Activated T-helper 1 cell treated with anti-CD3 and anti-CD28 coated beads, Interleukin-12 subunit alpha, Interleukin-12 subunit beta, Interleukin-2, Interleukin-4 antibody, amounts not matched to agents 30 ng/mL and 10 ng/mL and 1 ng/mL, durations not matched to agents 14 hours and 24 hours and 36 hours (primary cell): ENCODE measurements around the gene HMGCL. TPM values are rescaled to one million over a fixed set of nuclear protein-coding genes. Genes with fewer than 3 reads are reported as not detected.
"Not testable (repeated sequence)": the region's sequence is repeated elsewhere in the genome, so short reads cannot be mapped to it uniquely, and the experiment has no call there.

Source experiments
- DNase-seq: peaks from one replicate; pipeline ENCODE4 v3.0.0; 2021; ENCODE audit warnings: low spot score
- H3K27ac Mint-ChIP-seq: one replicate; pipeline ENCODE4 v1.8.0; 2021; ENCODE audit warnings: mild to moderate bottlenecking, mixed read lengths
- H3K27me3 Mint-ChIP-seq: one replicate; pipeline ENCODE4 v1.8.0; 2022; ENCODE audit warnings: mild to moderate bottlenecking, moderate library complexity, mixed read lengths; ENCODE audit not compliant: insufficient read depth
- H3K36me3 Mint-ChIP-seq: one replicate; pipeline ENCODE4 v1.8.0; 2021; ENCODE audit warnings: low read depth, mixed read lengths
- H3K4me1 Mint-ChIP-seq: one replicate; pipeline ENCODE4 v1.8.0; 2021; ENCODE audit warnings: low read depth, mixed read lengths
- H3K4me3 Mint-ChIP-seq: one replicate; pipeline ENCODE4 v1.8.0; 2021; ENCODE audit warnings: mild to moderate bottlenecking, moderate library complexity, mixed read lengths
- H3K9me3 Mint-ChIP-seq: one replicate; pipeline ENCODE4 v1.8.0; 2021; ENCODE audit warnings: mixed read lengths
- intact Hi-C: fragments of 100-400 bp; cut with micrococcal nuclease; formaldehyde crosslinking; loops from one replicate; pipeline ENCODE4 v1.15.1; 2024
- total RNA-seq: library from RNA; stranded (reverse); gene quantifications from 2 replicates; pipeline ENCODE4 v1.2.3, GENCODE V29; 2022

HMGCL gene
- total RNA-seq, 1 donor from 2014 or later, result 19.9 TPM

- peaks cover 2% of the 10 kb centered on the region for H3K27me3 Mint-ChIP-seq
- peaks cover 8% of the 10 kb centered on the region for H3K9me3 Mint-ChIP-seq
- no peak overlapping the region for H3K4me3 Mint-ChIP-seq
- H3K27ac Mint-ChIP-seq, result no peak overlapping the region
- H3K4me1 Mint-ChIP-seq, result no peaks in the 10 kb centered on the region
- intact Hi-C loops, result no loop called here
- H3K36me3 Mint-ChIP-seq, result peaks cover 15% of the 10 kb centered on the region
- DNase-seq, result no peak
These were observed 23.7 kb upstream of the HMGCL start for GRCh38 chr1:23848673-23849616.

- intact Hi-C loops, H3K9me3 Mint-ChIP-seq: not testable (repeated sequence)
These were observed 22.4 kb upstream of the HMGCL start for GRCh38 chr1:23847482-23848095.

GRCh38 chr1:23845163-23845562 is 19.9 kb upstream of the HMGCL start:
- H3K4me1 Mint-ChIP-seq, result no peaks in the 10 kb centered on the region
- no peak overlapping the region for H3K27ac Mint-ChIP-seq
- H3K36me3 Mint-ChIP-seq, result peaks cover 15% of the 10 kb centered on the region
- no peak for DNase-seq
- no peak overlapping the region for H3K4me3 Mint-ChIP-seq
- H3K27me3 Mint-ChIP-seq, result peaks cover 6% of the 10 kb centered on the region
- intact Hi-C loops, result no loop called here
- peaks cover 8% of the 10 kb centered on the region for H3K9me3 Mint-ChIP-seq

More at GRCh38 chr1:23847482-23848095, 22.4 kb upstream of the HMGCL start:
- H3K4me3 Mint-ChIP-seq, H3K4me1 Mint-ChIP-seq, DNase-seq, H3K27me3 Mint-ChIP-seq, H3K27ac Mint-ChIP-seq: not testable (repeated sequence)
- peaks cover 15% of the 10 kb centered on the region for H3K36me3 Mint-ChIP-seq

GRCh38 chr1:23843644-23844043 is 18.4 kb upstream of the HMGCL start:
- peaks cover 6% of the 10 kb centered on the region for H3K27me3 Mint-ChIP-seq
- no peak overlapping the region for H3K4me3 Mint-ChIP-seq
- intact Hi-C loops, result no loop called here

GRCh38 chr1:23838401-23838866 is 13.2 kb upstream of the HMGCL start:
- H3K4me1 Mint-ChIP-seq, result peaks cover 14% of the 10 kb centered on the region

More at GRCh38 chr1:23843644-23844043, 18.4 kb upstream of the HMGCL start:
- peaks cover 2% of the 10 kb centered on the region for H3K4me1 Mint-ChIP-seq
- peaks cover 15% of the 10 kb centered on the region for H3K36me3 Mint-ChIP-seq
- H3K27ac Mint-ChIP-seq, result no peak overlapping the region
- no peak for DNase-seq
- H3K9me3 Mint-ChIP-seq, result peaks cover 8% of the 10 kb centered on the region

GRCh38 chr1:23837908-23838307 is 12.7 kb upstream of the HMGCL start:
- no peak for DNase-seq
- no peak overlapping the region for H3K27ac Mint-ChIP-seq
- H3K27me3 Mint-ChIP-seq, result peaks cover 10% of the 10 kb centered on the region
- H3K4me3 Mint-ChIP-seq, result peak overlapping the region; percentile 75
- no peaks in the 10 kb centered on the region for H3K9me3 Mint-ChIP-seq
- intact Hi-C loops, result loop anchor here (1.0 kb wide), 3 partner anchors 13 to 78 kb away; partner anchors contain the start of genes FUCA1 and HMGCL
- H3K36me3 Mint-ChIP-seq, result no peaks in the 10 kb centered on the region
- peaks cover 14% of the 10 kb centered on the region for H3K4me1 Mint-ChIP-seq

More at GRCh38 chr1:23838401-23838866, 13.2 kb upstream of the HMGCL start:
- no peaks in the 10 kb centered on the region for H3K36me3 Mint-ChIP-seq
- DNase-seq, result peak; percentile 53
- peaks cover 10% of the 10 kb centered on the region for H3K27me3 Mint-ChIP-seq
- no peaks in the 10 kb centered on the region for H3K9me3 Mint-ChIP-seq
- H3K27ac Mint-ChIP-seq, result no peak overlapping the region
- H3K4me3 Mint-ChIP-seq, result peak overlapping the region; percentile 75
- intact Hi-C loops, result loop anchor here (1.0 kb wide), 3 partner anchors 13 to 78 kb away; partner anchors contain the start of genes FUCA1 and HMGCL

- H3K27me3 Mint-ChIP-seq, result peaks cover 4% of the 10 kb centered on the region
- no peaks in the 10 kb centered on the region for H3K9me3 Mint-ChIP-seq
- H3K4me3 Mint-ChIP-seq, result no peak overlapping the region
- H3K36me3 Mint-ChIP-seq, result no peaks in the 10 kb centered on the region
- intact Hi-C loops, result no loop called here
- DNase-seq, result no peak
- no peak overlapping the region for H3K27ac Mint-ChIP-seq
- H3K4me1 Mint-ChIP-seq, result peaks cover 14% of the 10 kb centered on the region
These were observed 10.8 kb upstream of the HMGCL start for GRCh38 chr1:23836037-23836436.

- H3K27me3 Mint-ChIP-seq, H3K9me3 Mint-ChIP-seq, H3K4me3 Mint-ChIP-seq, H3K36me3 Mint-ChIP-seq, intact Hi-C loops, H3K27ac Mint-ChIP-seq, DNase-seq: not testable (repeated sequence)
- peaks cover 14% of the 10 kb centered on the region for H3K4me1 Mint-ChIP-seq
These were observed 8.9 kb upstream of the HMGCL start for GRCh38 chr1:23834156-23834555.

- no peaks in the 10 kb centered on the region for H3K27me3 Mint-ChIP-seq
- H3K9me3 Mint-ChIP-seq, result no peaks in the 10 kb centered on the region
- no peaks in the 10 kb centered on the region for H3K36me3 Mint-ChIP-seq
- intact Hi-C loops, result no loop called here
- no peak overlapping the region for H3K27ac Mint-ChIP-seq
- H3K4me3 Mint-ChIP-seq, result no peak overlapping the region
- peaks cover 15% of the 10 kb centered on the region for H3K4me1 Mint-ChIP-seq
- DNase-seq, result no peak
These were observed 2.5 kb upstream of the HMGCL start for GRCh38 chr1:23827717-23828116.

- H3K27ac Mint-ChIP-seq, H3K36me3 Mint-ChIP-seq, H3K27me3 Mint-ChIP-seq, intact Hi-C loops, H3K9me3 Mint-ChIP-seq, DNase-seq: not testable (repeated sequence)
- H3K4me1 Mint-ChIP-seq, result peaks cover 15% of the 10 kb centered on the region
- peak overlapping the region; percentile 56 for H3K4me3 Mint-ChIP-seq
These were observed 1.4 kb upstream of the HMGCL start for GRCh38 chr1:23826590-23826989.

- Mint-ChIP-seq H3K36me3 (no peaks in the 10 kb centered on the region), H3K9me3 (no peaks in the 10 kb centered on the region), H3K4me3 (peak overlapping the region; percentile 94), H3K27ac (peak overlapping the region; percentile 89), H3K4me1 (peaks cover 15% of the 10 kb centered on the region), H3K27me3 (no peaks in the 10 kb centered on the region)
- intact Hi-C loops, result loop anchor here (1.0 kb wide), 6 partner anchors 12 to 458 kb away; partner anchors contain the start of genes FUCA1, GALE, PITHD1 and PNRC2
- no peak for DNase-seq
These were observed 713 bp upstream of the HMGCL start for GRCh38 chr1:23825762-23826522.

- intact Hi-C loops, result loop anchor here (1.0 kb wide), 6 partner anchors 14 to 456 kb away; partner anchors contain the start of genes FUCA1, GALE, PITHD1 and PNRC2
- H3K27me3 Mint-ChIP-seq, result no peaks in the 10 kb centered on the region
These were observed 536 bp downstream of the HMGCL start for GRCh38 chr1:23824711-23825075.

More at GRCh38 chr1:23824711-23825075, 536 bp downstream of the HMGCL start:
- Mint-ChIP-seq H3K9me3 (no peaks in the 10 kb centered on the region), H3K4me1 (peaks cover 15% of the 10 kb centered on the region), H3K27ac (peak overlapping the region; percentile 89), H3K4me3 (peak overlapping the region; percentile 94), H3K36me3 (no peaks in the 10 kb centered on the region)
- DNase-seq, result no peak
